Brain pericyte (primary cell): Measurements from ENCODE around the gene KCNE1.

ENCODE experiments used
- DNase-seq: peaks from one replicate; pipeline ENCODE4 v3.0.0-alpha.2; 2012; ENCODE audit warnings: low read depth, low spot score

KCNE1 gene

GRCh38 chr21:34536311-34536710 is 24.3 kb upstream of the KCNE1 start:
- no peak for DNase-seq

DNA sequence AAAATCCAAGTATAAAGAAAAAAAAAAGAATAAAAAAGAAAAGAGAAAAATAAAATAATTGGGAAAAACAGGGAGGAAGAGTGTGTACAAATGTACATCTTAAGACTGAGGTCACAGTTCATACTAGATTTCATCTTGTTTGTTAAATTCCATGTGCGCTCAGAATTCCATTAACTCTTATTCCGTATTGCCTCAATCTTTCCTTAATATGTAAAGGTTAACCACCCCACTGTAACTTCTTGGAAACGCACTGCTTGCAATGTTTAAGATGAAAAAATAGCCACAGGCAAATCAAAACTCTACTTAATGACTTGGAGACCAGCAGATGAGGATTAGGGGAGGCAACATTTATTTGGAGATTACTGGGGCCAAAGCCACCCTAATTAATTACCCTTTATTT is 23.9 kb upstream of the KCNE1 start:
- DNase-seq, result no peak

- DNase-seq, result no peak
Observed at GRCh38 chr21:34534522-34534921, 22.5 kb upstream of the KCNE1 start.

- no peak for DNase-seq
Observed at GRCh38 chr21:34533938-34534337, 21.9 kb upstream of the KCNE1 start.

GRCh38 chr21:34531399-34531798 is 19.4 kb upstream of the KCNE1 start:
- no peak for DNase-seq

GRCh38 chr21:34530261-34530660 is 18.3 kb upstream of the KCNE1 start:
- DNase-seq, result no peak

DNA sequence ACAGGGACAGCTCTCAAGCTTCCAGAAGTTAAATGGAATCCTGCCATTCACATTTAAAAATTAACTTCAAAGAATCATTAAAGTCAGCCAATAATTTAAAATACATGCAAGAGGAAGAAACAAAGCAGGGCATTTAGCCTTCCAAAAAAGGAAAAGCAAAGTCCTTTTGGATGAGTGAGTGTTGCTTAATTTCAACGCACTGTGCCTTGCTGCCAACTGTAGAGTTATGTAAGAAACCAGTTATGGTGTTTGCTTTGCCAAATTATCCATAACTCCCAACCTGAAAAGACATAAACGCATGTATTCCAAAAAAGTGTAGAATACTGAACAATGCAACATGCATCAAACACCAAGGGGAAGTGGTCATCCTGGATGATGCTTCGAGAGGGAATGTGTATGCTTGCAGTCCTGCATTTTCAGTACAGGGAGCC is 16.1 kb upstream of the KCNE1 start:
- no peak for DNase-seq

DNA sequence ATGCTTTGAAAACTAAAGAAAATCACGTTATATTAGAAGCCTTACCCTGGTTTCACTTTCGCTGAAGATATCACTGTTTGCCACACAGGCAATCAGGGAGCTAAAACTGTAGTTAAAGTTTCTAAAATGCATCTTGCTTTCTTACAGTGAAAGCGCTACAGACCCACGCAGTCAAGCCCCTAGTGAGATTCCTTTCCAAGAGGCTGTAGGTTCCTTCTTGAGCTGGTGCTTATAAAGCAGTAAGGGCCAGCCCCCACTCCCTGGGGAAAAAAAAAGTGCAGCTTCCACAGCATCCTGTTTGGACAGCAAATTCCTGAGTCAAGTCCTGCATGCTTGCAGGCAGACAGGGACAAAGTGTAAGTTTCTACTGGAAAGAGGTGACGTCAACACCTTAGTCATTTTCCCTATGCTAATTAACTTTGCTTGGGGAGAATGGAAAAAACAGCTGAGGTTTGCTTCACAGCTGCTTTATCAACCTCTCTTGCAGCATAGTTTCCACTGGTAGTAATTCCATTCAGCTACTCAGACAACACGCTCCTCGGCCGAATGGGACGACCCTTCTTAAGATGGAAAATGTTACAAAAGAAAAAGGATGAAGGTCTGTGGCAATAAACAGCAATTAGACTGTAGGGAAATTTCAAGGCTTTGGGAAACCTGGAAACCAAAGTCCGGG is 14.7 kb upstream of the KCNE1 start:
- peak; percentile 89 for DNase-seq

DNA sequence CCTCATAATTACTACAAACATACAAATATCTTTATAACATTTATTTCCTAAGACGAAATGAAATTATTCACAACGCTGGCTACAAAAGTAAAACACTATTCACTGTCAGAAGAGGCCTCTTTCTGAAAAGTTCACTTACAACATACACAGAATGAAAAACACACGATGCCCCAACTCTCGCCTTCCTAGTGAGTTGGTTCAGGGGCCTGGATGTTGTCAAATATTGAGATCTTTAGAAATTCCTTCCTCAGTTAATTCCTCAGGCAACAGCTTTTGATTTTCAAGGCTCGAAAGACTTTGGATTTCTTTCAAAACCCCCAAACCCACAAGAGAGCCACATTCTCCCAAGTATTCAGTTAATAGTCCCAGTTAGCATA is 14.2 kb upstream of the KCNE1 start:
- DNase-seq, result no peak

GRCh38 chr21:34524646-34525601 is 12.9 kb upstream of the KCNE1 start:
- DNase-seq, result no peak

DNA sequence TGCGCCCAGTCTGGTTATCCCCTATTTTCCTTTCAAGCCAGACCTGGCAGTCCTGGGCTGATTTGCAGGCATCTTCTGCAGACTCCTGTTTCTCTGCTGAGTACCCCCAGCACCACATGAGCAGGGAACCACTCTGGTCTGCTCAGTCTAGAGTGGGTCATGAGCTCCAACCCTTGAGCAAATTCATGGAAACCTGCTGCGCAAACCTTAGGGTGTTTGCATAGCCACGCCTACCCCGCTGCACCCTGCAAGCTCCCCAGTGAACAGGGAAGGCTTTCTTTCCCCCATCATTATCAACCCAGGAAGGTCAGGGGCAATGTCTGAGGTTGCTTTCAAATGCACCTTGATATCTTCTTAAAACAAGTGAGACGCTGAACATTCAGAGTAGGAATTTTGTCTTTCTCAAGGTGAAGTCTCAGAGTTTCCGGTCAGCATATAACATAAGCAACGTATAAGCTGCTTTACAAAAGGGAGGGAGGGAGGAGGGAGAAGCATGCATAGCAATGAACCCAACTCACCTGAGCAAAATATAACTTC is 11.1 kb upstream of the KCNE1 start:
- no peak for DNase-seq

GRCh38 chr21:34522284-34522683 is 10.3 kb upstream of the KCNE1 start:
- no peak for DNase-seq

DNA sequence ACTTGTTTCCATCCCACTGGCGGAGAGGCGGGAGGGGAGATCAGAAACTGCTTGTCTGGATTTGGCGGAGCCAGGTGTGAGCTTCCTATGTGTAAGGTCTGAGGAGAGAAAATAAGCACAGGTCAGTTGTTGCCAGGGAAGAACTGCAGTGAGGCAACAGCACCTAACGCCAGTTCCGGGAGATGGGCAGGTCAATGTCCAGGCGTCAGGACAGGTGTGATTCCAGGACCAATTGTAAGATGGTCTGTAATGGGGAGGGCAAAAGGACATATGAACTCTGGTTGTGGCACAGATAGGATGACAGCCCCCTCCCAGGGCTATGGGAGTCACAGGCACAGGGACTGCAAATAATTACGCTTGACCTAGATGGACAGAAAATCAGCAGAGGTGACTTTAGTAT is 9.6 kb upstream of the KCNE1 start:
- DNase-seq, result no peak

DNA sequence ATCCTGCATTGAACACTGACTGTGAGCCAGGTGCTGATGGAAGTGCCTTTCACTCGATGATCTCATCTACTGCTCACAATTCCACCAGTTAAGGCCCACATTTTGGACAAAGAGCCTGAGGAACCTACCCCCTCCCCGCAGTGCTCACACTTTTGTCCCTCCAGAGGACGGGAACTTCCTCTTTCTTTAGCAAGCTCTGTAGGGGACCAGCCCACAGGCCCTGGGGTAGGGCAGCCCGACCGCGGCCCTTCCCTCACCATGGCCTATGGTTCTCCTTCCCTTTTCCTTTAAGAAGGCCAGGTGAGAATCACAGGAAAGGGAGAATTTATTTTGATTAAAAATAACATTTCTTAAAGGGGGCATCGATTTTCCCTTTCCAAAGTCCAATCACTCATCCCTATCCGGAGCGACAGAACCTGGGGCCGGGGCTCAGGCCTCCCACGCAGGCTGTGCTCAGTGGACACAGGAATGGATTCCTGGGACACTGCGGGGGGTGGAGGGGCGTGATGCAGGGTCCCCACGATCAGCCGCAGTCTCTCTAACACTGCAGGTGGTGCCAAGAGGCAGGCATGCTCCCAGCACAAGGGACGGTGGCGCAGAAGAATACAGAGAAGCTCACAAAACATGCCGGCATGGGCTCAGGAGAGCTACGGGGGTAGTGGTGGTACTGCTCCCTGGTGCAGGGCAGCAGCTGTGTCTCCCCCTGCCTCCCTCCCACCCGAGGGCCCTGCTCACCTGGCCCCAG is 8.9 kb upstream of the KCNE1 start:
- DNase-seq, result no peak

GRCh38 chr21:34520281-34520680 is 8.3 kb upstream of the KCNE1 start:
- no peak for DNase-seq

- DNase-seq, result no peak
Observed at GRCh38 chr21:34519694-34520093, 7.7 kb upstream of the KCNE1 start.

DNA sequence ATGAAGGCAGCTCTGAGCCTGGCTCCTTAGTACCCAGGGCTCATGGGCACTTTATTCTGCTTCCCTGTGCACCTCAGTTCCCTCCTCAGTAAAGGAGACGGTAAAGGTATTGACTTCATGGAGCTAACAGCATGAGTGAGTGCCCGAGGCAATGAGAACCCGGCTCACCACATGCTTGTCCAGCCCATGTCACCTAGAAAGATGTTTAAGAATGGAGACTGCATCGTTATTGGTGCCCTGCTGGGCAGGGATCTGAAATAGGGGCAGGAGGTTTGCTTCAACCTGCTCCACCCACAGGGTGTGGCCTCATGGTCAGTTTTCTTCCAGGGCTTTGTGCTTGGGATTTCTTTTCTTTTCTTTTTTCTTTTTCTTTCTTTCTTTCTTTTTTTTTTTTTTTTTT is 7.0 kb upstream of the KCNE1 start:
- DNase-seq, result no peak

DNA sequence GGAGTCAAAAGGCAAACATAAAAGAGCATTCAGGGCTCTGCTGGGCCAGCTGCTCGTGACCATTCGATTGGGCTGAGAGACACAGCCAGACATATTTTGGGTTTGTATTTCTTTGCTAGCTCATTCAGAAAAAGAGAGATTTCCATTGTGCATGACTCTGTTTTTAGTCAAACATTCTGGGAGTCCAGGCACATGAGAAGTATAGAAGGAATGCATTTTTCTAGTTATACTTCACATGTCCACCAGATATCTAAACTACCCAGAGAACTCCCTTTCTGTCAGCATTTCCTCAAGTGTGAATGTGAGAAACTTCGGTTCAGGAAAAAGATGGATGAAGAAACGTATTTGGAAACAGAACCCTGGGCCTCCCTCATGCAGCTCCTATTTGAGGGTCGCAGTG is 6.3 kb upstream of the KCNE1 start:
- DNase-seq, result no peak

DNA sequence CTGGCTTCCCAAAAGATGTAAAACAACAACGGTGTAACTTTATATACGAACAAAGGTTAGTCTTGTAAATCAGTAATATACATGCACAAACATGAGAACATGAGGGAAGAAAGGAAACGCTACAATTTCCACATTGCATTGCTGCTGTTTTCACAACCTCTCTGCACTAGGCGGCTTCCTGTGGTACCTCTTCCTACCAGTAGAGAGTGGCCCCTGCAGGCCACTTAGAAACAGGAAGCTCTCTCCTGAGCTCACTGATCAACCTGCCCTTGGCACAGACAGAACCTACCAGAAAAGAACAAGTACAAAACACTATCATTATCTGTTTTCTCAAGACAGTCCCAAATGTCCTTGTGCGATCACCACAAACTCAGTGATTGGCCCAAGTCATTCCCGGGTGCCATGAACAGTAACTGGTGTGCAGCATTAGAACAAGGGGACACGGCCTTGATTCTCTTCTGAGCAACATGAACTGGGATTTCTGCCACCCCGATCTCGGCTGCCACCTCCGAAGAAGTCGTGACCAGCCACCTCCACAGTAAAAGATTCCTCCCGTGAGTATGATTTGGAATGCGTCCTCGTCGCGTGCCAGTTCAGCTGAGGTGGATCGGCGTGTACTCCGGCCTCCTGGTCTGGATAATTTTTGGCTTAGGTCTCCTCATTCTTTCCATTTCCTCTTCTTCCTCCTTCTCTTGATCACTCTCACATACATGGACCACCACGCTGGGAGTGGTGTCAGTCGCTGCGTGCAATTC is 5.7 kb upstream of the KCNE1 start:
- DNase-seq, result no peak

GRCh38 chr21:34517039-34517438 is 5.0 kb upstream of the KCNE1 start:
- no peak for DNase-seq

- DNase-seq, result no peak
Observed at GRCh38 chr21:34514576-34515115, 2.6 kb upstream of the KCNE1 start.
